Gastrocnemius medialis (tissue), 4 donors: Measurements from ENCODE around the gene MSANTD1.

Source experiments
- POLR2A ChIP-seq, 2 donors: fragments of 450-650 bp; IDR thresholded peaks; one replicate each; pipeline ENCODE4 v1.6.1; 2017; ENCODE audit warnings: antibody characterized with exemption in 2 of 2, mild to moderate bottlenecking in 2 of 2, moderate library complexity in 2 of 2
- TF ChIP-seq, protein P1 (sequence below), 5 experiments: fragments of 450-650 bp in 3 of 5; fragments of 200-600 bp in 2 of 5; sonication (generic) in 2 of 5; IDR thresholded peaks in 4 of 5; conservative IDR thresholded peaks in 1 of 5; 1 replicate in 4 of 5; 2 replicates in 1 of 5; pipeline ENCODE4 v1.5.1; 2016 to 2019; ENCODE audit warnings: antibody characterized with exemption in 5 of 5, mild to moderate bottlenecking in 3 of 5, moderate library complexity in 3 of 5

- TF ChIP-seq, protein P1, sequence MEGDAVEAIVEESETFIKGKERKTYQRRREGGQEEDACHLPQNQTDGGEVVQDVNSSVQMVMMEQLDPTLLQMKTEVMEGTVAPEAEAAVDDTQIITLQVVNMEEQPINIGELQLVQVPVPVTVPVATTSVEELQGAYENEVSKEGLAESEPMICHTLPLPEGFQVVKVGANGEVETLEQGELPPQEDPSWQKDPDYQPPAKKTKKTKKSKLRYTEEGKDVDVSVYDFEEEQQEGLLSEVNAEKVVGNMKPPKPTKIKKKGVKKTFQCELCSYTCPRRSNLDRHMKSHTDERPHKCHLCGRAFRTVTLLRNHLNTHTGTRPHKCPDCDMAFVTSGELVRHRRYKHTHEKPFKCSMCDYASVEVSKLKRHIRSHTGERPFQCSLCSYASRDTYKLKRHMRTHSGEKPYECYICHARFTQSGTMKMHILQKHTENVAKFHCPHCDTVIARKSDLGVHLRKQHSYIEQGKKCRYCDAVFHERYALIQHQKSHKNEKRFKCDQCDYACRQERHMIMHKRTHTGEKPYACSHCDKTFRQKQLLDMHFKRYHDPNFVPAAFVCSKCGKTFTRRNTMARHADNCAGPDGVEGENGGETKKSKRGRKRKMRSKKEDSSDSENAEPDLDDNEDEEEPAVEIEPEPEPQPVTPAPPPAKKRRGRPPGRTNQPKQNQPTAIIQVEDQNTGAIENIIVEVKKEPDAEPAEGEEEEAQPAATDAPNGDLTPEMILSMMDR (IDR thresholded peaks at IDR 0.05 in 4 of 5, conservative IDR thresholded peaks at IDR 0.05 in 1 of 5): no peak
- TF ChIP-seq POLR2A (IDR thresholded peaks at IDR 0.05): no peak
Measured at GRCh38 chr4:3245676-3246075, 3.3 kb upstream of the MSANTD1 start.
